DOHH2 (cell line): ENCODE data around the gene STX8.
A peak's percentile ranks its signal among the peaks of the same experiment; 100 is the strongest.
"Not testable (repeated sequence)": the region's sequence is repeated elsewhere in the genome, so short reads cannot be mapped to it uniquely, and the experiment has no call there.

Experiments
- CTCF ChIP-seq: fragments of 200-600 bp; sonication (generic); IDR thresholded peaks from one replicate; pipeline ENCODE4 v1.5.1; 2014; ENCODE audit warnings: antibody characterized with exemption, mild to moderate bottlenecking, low read depth, low read length; ENCODE audit not compliant: poor library complexity, severe bottlenecking
- EZH2phosphoT487 ChIP-seq: fragments of 200-600 bp; sonication (generic); IDR thresholded peaks from 2 replicates; pipeline ENCODE4 v1.6.1; 2017; ENCODE audit warnings: borderline replicate concordance, mild to moderate bottlenecking, antibody characterized with exemption, low read length, moderate library complexity, mixed read lengths

GRCh38 chr17:9554715-9555114, 20.9 kb downstream of the STX8 start:
- peak; percentile 37 for TF ChIP-seq CTCF
- not testable (repeated sequence) for TF ChIP-seq EZH2phosphoT487
